GM18861 (cell line): ENCODE results near the gene CNNM3.
"Not testable (repeated sequence)": the region's sequence is repeated elsewhere in the genome, so short reads cannot be mapped to it uniquely, and the experiment has no call there.

ENCODE experiments used
- ATAC-seq: cut with Tn5 transposase; IDR thresholded peaks from one replicate; pipeline ENCODE4 v1.9.1; 2021; ENCODE audit not compliant: unreplicated experiment

CNNM3 gene

DNA sequence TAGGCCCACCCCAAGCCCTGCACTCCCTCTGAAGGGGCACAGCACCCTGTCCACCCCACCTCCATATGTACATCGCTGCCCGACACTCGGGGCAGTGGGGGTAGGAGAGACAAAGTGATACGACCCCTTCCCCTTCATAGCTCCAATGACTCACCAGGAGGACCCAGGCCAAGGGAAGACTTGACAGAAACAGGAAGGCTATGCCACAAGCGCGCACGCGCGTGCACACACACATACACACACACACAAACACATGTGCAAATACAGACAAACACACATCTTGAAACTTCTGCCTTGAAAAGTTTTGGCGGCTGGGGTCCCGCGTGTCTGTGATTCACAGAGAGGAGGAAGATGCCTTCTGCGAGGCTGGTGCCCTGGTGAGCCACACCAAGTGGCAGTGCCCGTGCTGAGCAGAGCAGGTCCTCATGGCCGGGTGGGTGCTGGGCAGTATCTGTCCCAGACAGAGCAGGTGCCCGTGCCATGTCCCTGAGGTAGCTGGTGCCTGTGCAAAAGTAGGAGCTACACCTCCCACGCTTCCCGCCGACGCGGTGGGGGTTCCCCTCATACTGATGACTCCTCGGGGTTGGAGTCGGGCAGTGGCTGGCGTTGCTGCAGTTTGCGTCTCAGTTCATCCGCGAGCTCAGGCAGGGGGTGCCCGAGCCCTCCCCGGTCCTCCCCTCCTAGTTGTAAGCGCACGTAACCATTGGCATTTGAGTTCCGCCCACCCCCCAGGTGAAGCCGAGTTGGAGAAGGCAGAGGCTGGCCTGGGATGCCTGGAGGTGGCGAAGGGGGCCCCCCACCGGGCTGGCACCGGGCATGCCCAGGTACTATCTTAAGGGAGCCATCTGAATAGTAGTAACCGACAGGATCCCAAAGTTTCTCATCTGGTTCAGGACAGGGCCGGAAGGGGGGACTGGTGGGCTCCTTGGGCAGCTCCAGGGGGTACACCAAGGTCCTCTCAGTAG lies 44.3 kb downstream of the CNNM3 start:
- ATAC-seq, result no peak

GRCh38 chr2:96861074-96861473 lies 45.0 kb downstream of the CNNM3 start:
- no peak for ATAC-seq

GRCh38 chr2:96863056-96863455 lies 47.0 kb downstream of the CNNM3 start:
- ATAC-seq, result not testable (repeated sequence)

- no peak for ATAC-seq
These were observed 47.7 kb downstream of the CNNM3 start for GRCh38 chr2:96863575-96864342.

DNA sequence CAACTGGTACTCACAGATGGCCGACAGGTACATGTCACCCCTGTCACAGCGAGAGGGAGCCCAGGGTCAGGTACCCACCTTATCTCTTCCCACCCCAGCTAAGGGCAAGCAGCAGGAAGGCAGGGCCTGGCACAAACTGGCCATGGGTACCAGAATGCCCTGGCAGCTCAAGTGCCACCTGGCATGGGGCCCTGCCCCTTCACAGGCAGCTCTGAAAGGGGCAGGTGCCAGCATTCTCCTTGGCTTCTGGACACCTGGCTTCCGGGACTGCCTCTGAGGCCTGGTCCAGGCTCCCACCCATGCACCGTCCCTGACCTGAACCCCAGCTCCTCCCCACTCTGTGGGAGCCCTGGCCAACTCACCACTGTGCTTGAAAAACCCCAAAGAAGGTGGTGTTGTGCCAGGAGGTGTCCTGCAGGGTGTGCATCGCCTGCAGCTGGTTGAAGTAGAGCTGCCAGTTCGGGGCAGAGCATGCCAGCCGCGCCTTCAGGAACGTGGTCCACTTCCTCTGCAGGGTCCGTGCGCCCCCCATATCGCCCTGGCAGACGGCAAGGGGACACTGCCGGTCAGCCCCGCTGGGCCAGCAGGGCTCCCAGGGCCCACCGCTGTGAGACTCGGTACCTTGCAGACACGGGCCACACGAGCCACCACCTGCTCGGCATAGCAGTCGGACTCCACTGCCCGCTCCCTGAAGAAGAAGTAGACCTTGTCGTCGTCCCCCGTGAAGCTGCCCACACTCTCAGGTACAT lies 48.4 kb downstream of the CNNM3 start:
- no peak for ATAC-seq

DNA sequence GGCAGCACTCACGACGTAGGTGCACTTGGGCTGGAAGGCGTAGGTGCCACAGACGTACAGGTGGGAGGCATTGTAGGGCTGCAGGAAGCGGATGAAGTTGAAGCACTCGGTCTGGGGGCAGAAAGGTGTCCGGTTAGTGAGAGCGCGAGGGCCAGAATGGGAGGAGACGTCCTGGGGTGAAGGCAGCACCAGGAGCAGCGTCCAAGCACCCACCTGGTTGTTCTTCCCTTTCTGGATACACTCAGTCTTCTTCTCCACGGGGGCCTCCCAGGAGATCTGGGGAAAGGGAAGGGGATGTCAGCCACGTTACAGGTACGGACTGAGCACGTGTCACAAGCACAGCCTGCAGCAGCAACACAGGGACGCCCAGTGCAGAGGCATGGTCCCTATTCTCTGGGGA lies 49.6 kb downstream of the CNNM3 start:
- ATAC-seq, result no peak

GRCh38 chr2:96866149-96866548 lies 50.1 kb downstream of the CNNM3 start:
- no peak for ATAC-seq

DNA sequence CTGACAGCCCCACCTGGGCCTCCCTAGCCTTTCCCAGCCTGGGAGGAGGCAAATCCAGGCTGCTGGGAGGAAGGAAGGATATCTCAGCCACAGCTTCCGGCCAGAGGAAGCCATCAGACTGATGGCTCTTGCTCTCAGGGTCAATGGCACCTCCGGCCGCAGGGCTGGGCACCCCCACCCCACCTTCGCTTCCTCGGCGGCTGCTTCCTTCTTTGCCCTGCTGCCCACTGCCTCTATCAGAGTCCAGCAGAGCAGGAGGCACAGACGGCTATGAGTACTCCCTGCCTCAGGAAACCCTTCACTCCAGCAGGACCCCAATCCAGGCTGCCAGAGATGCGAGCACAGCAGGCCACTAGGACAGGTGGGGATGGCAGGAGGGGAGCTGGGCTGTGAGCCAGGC lies 50.5 kb downstream of the CNNM3 start:
- ATAC-seq, result no peak

DNA sequence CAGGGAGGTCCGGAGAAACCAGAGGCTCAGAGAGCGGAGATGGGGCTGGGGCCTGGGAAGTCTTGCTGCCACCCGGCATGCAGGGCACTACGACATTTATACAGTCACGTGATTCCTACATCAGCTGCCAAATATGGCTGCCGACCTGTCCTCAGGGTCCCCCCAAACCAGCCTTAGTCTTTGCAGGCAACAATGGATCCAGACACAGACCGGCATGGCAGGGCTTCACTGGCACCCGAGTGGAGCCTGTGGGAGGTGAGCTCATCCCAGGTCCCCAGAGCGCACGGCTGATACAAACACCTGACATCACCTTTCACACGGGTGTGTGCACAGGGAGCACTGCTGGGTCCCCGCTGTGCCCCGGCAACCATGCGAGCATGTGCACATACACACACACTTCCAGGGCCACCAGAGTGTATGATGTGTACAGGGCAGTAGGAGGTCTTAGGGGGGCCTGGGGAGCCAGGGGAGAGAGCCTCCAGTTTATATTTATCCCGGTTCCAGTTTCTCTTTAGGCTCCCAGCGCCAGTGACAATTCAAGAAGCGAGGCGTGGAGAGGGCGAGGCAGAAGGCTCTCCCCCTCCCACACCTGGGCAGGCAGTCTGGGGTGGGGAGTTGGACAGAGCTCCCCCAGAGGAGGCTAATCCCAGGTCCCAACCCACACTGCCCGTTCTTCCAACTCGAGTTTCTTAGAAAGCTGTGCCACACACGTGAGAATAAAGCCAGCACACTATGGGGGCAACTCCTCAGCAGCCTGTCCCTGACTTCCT lies 51.1 kb downstream of the CNNM3 start:
- no peak for ATAC-seq

DNA sequence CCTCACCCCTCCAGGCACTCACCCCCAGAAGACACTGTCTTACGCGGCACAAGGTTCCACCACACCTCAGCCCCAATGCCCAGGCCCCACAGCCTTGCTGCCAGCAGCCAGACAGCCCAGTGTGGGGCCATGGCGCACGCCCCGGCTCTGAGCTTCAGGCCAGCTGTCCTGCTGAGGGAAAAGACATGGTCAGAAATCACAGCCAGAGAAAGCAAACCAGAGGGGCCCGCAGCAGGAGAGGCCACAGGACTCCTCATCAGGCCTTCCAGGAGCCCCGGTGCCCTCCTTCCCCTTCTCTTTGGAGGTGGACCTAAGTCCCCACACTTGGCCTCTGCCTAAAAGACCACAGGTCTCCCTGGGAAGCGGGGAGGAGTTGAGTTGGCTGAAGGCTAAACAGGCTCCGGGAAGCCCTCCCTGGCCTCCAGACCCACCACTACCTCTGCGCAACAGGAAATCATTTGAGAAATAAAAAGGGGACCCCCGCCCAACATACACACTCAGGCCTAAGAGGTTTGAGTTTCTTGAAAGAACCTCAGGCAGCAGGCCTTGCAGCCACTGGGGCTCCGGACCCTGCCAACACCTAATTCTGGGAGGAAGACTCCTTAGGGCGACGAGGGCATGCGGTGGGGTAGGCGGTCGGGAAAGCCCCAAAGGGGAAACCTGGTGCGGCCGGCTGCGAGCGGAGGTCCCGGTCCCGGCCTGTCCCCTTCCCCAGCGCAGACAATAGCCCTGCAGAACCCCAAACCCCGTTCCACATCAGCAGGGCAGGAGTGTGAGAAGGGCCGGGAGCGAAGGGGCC lies 51.9 kb downstream of the CNNM3 start:
- ATAC-seq, result no peak

DNA sequence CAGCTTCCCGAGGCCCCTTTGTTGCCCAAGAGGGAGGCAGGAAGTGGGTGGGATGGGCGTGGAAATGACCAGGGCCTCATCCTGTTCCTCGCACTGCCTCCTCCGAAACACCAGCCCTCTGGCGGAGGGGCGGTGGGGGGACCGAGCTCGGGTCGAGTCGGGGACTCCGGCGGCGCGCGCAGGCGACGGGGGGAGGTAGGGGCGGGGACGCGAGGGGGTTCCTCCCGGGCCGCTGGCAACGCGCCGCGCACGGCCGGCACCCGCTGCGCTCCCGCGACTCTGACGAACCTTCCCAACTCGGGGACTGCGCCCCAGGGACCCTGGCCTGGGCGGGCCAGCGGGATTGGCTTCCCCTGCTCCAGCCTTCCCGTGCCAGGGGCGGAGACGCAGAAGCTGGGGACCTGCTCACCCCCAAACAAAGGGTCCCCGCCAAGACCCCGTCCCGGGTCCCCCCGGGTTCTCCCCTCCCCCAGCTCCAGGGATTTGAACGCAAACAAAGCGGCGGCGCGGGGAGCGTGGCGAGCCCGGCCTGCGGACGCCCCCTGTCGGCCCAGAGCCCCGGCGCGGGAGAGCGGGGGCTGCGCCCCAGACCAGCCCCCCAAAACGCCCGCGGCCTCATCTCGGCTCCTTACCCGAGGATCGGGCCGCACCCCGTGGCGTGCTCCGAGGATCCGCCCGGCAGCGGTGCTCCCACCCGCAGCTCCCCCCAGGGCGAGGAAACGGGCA lies 52.6 kb downstream of the CNNM3 start:
- ATAC-seq, result no peak

GRCh38 chr2:96869281-96869821 lies 53.3 kb downstream of the CNNM3 start:
- ATAC-seq, result no peak

DNA sequence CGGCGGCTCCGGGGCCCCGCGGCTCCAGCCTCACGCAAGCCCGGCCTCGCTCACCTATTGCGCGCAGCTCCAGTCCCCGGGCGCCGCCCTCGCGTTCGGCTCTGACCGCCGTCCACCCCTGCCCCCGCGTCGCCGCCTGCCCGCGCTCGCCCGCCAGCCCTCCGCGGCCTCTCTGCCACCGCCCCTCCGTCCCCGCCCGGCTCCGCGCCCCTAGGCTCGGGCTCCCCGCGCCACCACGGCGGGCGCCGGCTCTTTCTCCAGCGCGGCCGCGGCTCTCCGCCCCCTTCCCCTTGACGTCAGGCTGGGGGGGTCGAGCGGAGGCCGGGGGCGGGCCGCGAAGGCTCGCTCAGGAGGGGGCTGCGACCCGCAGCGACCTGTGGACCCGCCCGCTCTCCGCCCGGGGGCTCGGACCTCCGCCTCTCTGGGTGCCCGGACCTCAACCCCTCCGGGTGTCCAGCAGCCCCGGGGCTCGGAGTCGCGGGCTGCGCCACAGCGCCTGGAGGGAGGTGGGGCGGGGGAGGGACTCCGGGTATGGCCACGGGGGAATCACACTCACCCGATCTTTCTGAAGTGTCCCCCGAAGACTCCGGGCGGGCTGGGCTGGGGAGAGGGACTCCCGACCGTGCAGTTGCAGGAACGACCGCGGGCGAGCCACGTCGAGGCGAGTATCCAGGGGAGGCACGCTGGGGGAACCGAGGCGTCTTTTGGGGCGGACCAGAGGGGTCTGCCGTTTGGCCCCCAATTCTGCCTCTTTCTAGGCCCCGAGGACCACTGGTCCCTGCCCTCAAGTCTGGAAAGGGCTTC lies 54.0 kb downstream of the CNNM3 start, which contains the start of gene SEMA4C:
Gene SEMA4C, minus strand, starts transcription at position 259 of the 804 bp plus-strand sequence. CDS start 2,194 bp downstream, outside the sequence.
- no peak for ATAC-seq

DNA sequence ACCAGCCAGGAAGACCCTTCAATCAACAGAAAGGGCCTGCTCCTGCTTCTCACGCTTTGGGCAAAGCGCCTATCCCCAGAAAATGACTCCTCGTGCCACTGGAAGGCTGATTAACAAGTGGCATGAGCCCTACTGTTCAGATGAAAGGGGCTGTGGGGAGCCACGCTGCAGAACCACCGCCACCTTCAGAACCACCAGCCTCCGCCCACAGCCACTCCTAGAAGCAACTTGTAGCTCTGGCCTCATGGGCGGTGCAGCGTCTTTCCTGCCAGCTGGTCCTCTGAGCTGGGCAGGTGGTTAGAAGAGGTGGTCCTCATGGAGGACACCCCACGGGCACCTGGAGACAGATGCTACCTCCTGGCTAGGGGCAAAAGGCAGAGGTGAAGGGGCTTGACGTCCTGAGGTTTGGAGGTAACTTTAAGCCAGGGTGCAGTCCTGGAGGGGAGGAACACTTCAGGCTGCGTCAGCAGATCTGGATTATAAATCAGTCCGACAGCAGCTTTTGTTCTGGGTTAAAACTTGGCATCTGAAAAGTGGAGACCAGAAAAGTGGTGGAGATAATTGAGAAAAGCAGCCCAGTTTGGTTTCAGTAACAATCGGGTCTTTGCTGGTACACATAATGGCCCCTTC lies 54.7 kb downstream of the CNNM3 start:
- ATAC-seq, result no peak

DNA sequence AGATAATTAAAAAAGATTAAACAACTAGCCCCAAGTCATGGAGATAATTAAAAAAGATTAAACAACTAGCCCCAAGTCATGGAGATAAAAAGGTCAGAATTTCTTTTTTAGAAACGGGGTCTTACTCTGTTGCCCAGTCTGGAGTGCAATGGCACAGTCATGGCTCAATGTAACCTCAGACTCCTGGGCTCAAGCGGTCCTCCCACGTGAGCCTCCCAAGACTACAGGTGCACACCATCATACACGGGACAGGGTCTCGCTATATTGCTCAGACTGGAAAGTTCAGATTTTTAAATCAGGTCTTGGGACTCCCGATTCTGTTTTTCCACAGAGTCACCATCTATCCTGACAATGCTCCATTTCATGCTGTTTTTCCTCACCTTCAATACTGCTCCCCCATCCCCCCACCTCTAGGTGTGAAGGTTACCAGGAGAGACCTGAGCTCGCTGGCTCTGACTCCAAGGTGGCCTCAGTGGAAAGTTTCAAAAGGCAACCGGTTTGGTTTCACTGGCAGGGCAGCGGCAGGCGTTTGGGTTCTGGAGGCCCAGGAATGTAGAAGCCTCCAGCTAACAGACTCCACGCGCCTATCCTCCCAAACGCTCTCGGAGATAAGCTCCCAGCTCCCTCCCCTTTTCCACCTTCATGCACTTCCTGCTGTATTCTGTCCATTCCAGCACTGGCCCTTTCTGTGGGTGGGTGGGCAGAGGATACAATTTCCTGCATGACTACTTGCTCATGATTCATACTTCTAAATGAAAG lies 56.7 kb downstream of the CNNM3 start:
- ATAC-seq, result no peak

DNA sequence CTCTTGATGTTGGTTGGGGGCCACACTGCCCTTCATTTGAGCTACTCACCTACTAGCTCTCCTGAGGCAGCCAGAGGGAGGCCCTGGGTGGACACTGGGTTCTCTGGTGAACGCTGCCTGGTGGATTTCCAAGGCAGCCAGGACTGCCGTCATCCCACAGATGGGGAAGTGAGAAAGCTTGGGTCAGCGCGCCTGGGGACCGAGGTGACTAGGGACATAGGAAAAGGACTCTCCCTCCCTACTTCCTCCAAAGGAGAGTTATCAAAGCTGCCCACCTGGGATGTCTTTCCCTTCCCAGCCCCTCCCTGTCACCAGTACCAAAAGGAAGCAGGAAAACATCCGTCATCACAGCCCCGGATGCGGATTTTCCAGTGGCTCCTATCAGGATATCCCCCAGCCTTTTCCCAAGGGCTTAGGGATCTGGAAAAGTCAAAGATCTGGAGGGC lies 57.6 kb downstream of the CNNM3 start:
- ATAC-seq, result no peak
